ENCODE measurements around the gene SLCO1A2. TPM values are rescaled to one million over a fixed set of nuclear protein-coding genes. Genes with fewer than 3 reads are reported as not detected.

SLCO1A2 gene
- total RNA-seq, 1 experiment from 2014 or later: 1.2 TPM

- Mint-ChIP-seq H3K4me1 (ENCODE audit: low read depth, unreplicated experiment) (no peaks in the 10 kb centered on the region), H3K27ac (ENCODE audit: unreplicated experiment) (no peak overlapping the region), H3K4me3 (ENCODE audit: unreplicated experiment) (no peak overlapping the region), H3K9me3 (ENCODE audit: unreplicated experiment) (no peaks in the 10 kb centered on the region), H3K36me3 (ENCODE audit: insufficient read depth, unreplicated experiment) (no peaks in the 10 kb centered on the region), H3K27me3 (ENCODE audit: insufficient read depth, unreplicated experiment) (peaks cover 8% of the 10 kb centered on the region)
- CTCF ChIA-PET: no interaction called here
- Histone ChIP-seq H3K36me3 (ENCODE audit: control insufficient read depth, insufficient read depth, low read length) (no peaks in the 10 kb centered on the region), H3K9me3 (no peaks in the 10 kb centered on the region), H3K4me1 (no peaks in the 10 kb centered on the region), H3K4me3 (ENCODE audit: low read depth, low read length) (no peak overlapping the region), H3K27me3 (replicated peaks; ENCODE audit: control insufficient read depth, insufficient read depth, low read length) (peaks cover 2% of the 10 kb centered on the region; the same call in 1 of the 2 replicates)
- TF ChIP-seq, protein P1, sequence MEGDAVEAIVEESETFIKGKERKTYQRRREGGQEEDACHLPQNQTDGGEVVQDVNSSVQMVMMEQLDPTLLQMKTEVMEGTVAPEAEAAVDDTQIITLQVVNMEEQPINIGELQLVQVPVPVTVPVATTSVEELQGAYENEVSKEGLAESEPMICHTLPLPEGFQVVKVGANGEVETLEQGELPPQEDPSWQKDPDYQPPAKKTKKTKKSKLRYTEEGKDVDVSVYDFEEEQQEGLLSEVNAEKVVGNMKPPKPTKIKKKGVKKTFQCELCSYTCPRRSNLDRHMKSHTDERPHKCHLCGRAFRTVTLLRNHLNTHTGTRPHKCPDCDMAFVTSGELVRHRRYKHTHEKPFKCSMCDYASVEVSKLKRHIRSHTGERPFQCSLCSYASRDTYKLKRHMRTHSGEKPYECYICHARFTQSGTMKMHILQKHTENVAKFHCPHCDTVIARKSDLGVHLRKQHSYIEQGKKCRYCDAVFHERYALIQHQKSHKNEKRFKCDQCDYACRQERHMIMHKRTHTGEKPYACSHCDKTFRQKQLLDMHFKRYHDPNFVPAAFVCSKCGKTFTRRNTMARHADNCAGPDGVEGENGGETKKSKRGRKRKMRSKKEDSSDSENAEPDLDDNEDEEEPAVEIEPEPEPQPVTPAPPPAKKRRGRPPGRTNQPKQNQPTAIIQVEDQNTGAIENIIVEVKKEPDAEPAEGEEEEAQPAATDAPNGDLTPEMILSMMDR (IDR thresholded peaks at IDR 0.05; ENCODE audit: insufficient read depth in 1 of 2, low read depth in 1 of 2, low read length in 1 of 2, severe bottlenecking in 1 of 2, unreplicated experiment in 1 of 2): no peak
- no TSS peak for BruUV-seq (replicated peaks)
- POLR2A ChIA-PET: no interaction called here
- DNase-seq: no peak
- intact Hi-C loops (cut with micrococcal nuclease; ENCODE audit: unreplicated experiment): no loop called here
Observed at GRCh38 chr12:21234395-21234794, 100.3 kb downstream of the SLCO1A2 start.

DNA sequence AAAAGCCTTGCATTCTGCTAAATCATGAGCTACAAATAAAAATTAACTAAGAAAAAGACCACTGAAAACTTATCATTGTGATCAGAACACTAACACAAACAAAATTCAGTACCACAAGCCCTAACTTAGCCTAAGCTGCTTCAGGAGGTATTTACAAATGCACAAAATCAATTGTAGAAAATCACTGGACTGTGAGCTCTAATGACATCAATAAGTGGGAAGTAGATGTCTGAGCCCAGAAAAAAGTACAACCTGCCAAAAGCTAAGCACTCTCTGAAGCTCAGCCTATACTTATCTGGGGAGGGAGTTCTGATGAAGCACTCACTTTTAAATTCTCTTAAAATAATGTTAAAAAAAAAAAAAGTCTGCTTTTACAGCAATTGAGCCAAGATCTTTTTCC is 110.8 kb downstream of the SLCO1A2 start:
- intact Hi-C loops (cut with micrococcal nuclease; ENCODE audit: unreplicated experiment): no loop called here
- no peak for DNase-seq
- Histone ChIP-seq H3K4me3 (ENCODE audit: low read depth, low read length) (no peak overlapping the region), H3K4me1 (no peaks in the 10 kb centered on the region), H3K27me3 (replicated peaks; ENCODE audit: control insufficient read depth, insufficient read depth, low read length) (no peaks in the 10 kb centered on the region), H3K36me3 (ENCODE audit: control insufficient read depth, insufficient read depth, low read length) (no peaks in the 10 kb centered on the region), H3K9me3 (no peaks in the 10 kb centered on the region)
- no peaks in the 10 kb centered on the region for H3K36me3 Mint-ChIP-seq (ENCODE audit: insufficient read depth, unreplicated experiment)
- no peaks in the 10 kb centered on the region for H3K9me3 Mint-ChIP-seq (ENCODE audit: unreplicated experiment)
- TF ChIP-seq, protein P1 (IDR thresholded peaks at IDR 0.05; ENCODE audit: insufficient read depth in 1 of 2, low read depth in 1 of 2, low read length in 1 of 2, severe bottlenecking in 1 of 2, unreplicated experiment in 1 of 2): no peak
- no TSS peak for BruUV-seq (replicated peaks)
- CTCF ChIA-PET: no interaction called here
- no peak overlapping the region for H3K27ac Mint-ChIP-seq (ENCODE audit: unreplicated experiment)
- H3K27me3 Mint-ChIP-seq (ENCODE audit: insufficient read depth, unreplicated experiment): peaks cover 8% of the 10 kb centered on the region
- H3K4me3 Mint-ChIP-seq (ENCODE audit: unreplicated experiment): no peak overlapping the region
- H3K4me1 Mint-ChIP-seq (ENCODE audit: low read depth, unreplicated experiment): no peaks in the 10 kb centered on the region
- POLR2A ChIA-PET: no interaction called here

DNA sequence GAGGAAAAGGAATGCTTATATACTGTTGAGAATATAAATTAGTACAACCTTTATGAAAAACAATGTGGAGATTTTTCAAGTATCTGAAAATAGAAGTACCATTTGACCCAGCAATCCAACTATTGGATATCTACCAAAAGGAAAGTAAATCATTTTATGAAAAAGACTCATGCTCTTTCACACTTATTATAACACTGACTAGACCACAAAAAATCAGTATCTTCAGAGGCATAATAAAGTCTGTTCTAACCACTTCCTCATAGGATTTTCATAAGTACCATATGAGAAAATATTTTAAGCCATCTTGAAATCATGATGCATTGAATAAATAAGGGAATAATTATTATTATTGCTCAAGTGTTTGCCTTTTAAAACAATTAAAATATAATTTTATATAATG is 112.9 kb downstream of the SLCO1A2 start:
- CTCF ChIA-PET: no interaction called here
- no peak overlapping the region for H3K4me3 ChIP-seq (ENCODE audit: low read depth, low read length)
- Mint-ChIP-seq H3K27me3 (ENCODE audit: insufficient read depth, unreplicated experiment) (peaks cover 8% of the 10 kb centered on the region), H3K27ac (ENCODE audit: unreplicated experiment) (no peak overlapping the region), H3K4me1 (ENCODE audit: low read depth, unreplicated experiment) (no peaks in the 10 kb centered on the region), H3K4me3 (ENCODE audit: unreplicated experiment) (no peak overlapping the region), H3K9me3 (ENCODE audit: unreplicated experiment) (no peaks in the 10 kb centered on the region), H3K36me3 (ENCODE audit: insufficient read depth, unreplicated experiment) (no peaks in the 10 kb centered on the region)
- DNase-seq: no peak
- POLR2A ChIA-PET: no interaction called here
- H3K4me1 ChIP-seq: no peaks in the 10 kb centered on the region
- H3K9me3 ChIP-seq: no peaks in the 10 kb centered on the region
- no peaks in the 10 kb centered on the region for H3K36me3 ChIP-seq (ENCODE audit: control insufficient read depth, insufficient read depth, low read length)
- intact Hi-C loops (cut with micrococcal nuclease; ENCODE audit: unreplicated experiment): no loop called here
- BruUV-seq (replicated peaks): no TSS peak
- TF ChIP-seq, protein P1 (IDR thresholded peaks at IDR 0.05; ENCODE audit: insufficient read depth in 1 of 2, low read depth in 1 of 2, low read length in 1 of 2, severe bottlenecking in 1 of 2, unreplicated experiment in 1 of 2): no peak
- no peaks in the 10 kb centered on the region for H3K27me3 ChIP-seq (replicated peaks; ENCODE audit: control insufficient read depth, insufficient read depth, low read length)
